Fibroblast of lung (primary cell): ENCODE results near the gene RETN. TPM values are rescaled to one million over a fixed set of nuclear protein-coding genes. Genes with fewer than 3 reads are reported as not detected.

Experiments used
- DNase-seq, 2 donors: peaks; one replicate each; pipeline versions ENCODE4 v3.0.0 to v3.0.0-alpha.2; 2010; ENCODE audit warnings: low read depth in 2 of 2
- H2AFZ ChIP-seq: 2 replicates; pipeline ENCODE4 v1.5.1; 2012; ENCODE audit warnings: low read length, control low read depth, inconsistent platforms
- H3K27ac ChIP-seq: 2 replicates; pipeline ENCODE4 v1.5.1; 2011; ENCODE audit warnings: low read length, control low read depth; ENCODE audit not compliant: insufficient read depth
- H3K27me3 ChIP-seq: 2 replicates; pipeline ENCODE4 v1.5.1; 2011; ENCODE audit warnings: mild to moderate bottlenecking, low read length; ENCODE audit not compliant: control insufficient read depth, insufficient read depth
- H3K36me3 ChIP-seq: 2 replicates; pipeline ENCODE4 v1.5.1; 2011; ENCODE audit warnings: low read length; ENCODE audit not compliant: control insufficient read depth, insufficient read depth
- H3K4me1 ChIP-seq: 2 replicates; pipeline ENCODE4 v1.5.1; 2011; ENCODE audit warnings: low read length; ENCODE audit not compliant: control insufficient read depth, insufficient read depth; ENCODE audit errors: extremely low read depth
- H3K4me2 ChIP-seq: 2 replicates; pipeline ENCODE4 v1.5.1; 2011; ENCODE audit warnings: low read length, control low read depth; ENCODE audit not compliant: insufficient read depth; ENCODE audit errors: extremely low read depth
- H3K4me3 ChIP-seq, 4 experiments: fragments of 200-600 bp in 1 of 4; sonication (generic) in 1 of 4; replicated peaks in 1 of 4; 2 replicates each; pipeline ENCODE4 v1.5.1; 2011 to 2016; ENCODE audit warnings: low read length in 4 of 4, low read depth in 3 of 4, mild to moderate bottlenecking in 3 of 4, control low read depth in 2 of 4, inconsistent platforms in 1 of 4, mixed read lengths in 1 of 4; ENCODE audit not compliant: insufficient read depth in 1 of 4; ENCODE audit errors: control extremely low read depth in 1 of 4
- H3K79me2 ChIP-seq: 2 replicates; pipeline ENCODE4 v1.5.1; 2012; ENCODE audit warnings: mild to moderate bottlenecking, low read length, inconsistent platforms; ENCODE audit not compliant: control insufficient read depth, insufficient read depth
- H3K9ac ChIP-seq: 2 replicates; pipeline ENCODE4 v1.5.1; 2011; ENCODE audit warnings: mild to moderate bottlenecking, low read length, control low read depth; ENCODE audit not compliant: insufficient read depth
- H3K9me3 ChIP-seq: 2 replicates; pipeline ENCODE4 v1.5.1; 2012; ENCODE audit warnings: low read depth, low read length; ENCODE audit not compliant: control insufficient read depth, insufficient read depth
- H4K20me1 ChIP-seq: 2 replicates; pipeline ENCODE4 v1.5.1; 2011; ENCODE audit warnings: low read length; ENCODE audit not compliant: control insufficient read depth, insufficient read depth; ENCODE audit errors: extremely low read depth
- CTCF ChIP-seq, 2 donors: IDR thresholded peaks in 1 of 2; conservative IDR thresholded peaks in 1 of 2; 1 replicate in 1 of 2; 2 replicates in 1 of 2; pipeline ENCODE4 v1.5.1; 2011 to 2012; ENCODE audit warnings: low read length in 2 of 2, control low read depth in 1 of 2, inconsistent platforms in 1 of 2, low read depth in 1 of 2, mild to moderate bottlenecking in 1 of 2
- EZH2 ChIP-seq: IDR thresholded peaks from 2 replicates; pipeline ENCODE4 v1.5.1; 2012; ENCODE audit warnings: low read length, control low read depth, mild to moderate bottlenecking; ENCODE audit errors: missing control alignments
- polyA plus RNA-seq, 2 donors: library from polyadenylated mRNA; depleted of rRNA in 1 of 2; stranded (reverse) in 1 of 2; unstranded in 1 of 2; fragments of >200 nt; gene quantifications; 2 replicates each; pipeline ENCODE4 v1.2.1, GENCODE V29; 2011 to 2012; ENCODE audit warnings: missing spikeins in 1 of 2
- total RNA-seq: library from RNA; depleted of rRNA; stranded (reverse); fragments of >200 nt; gene quantifications from 2 replicates; pipeline ENCODE4 v1.2.1, GENCODE V29; 2014

The RETN gene
- total and polyA plus RNA-seq, 2 donors (not counting 1 experiment from before 2014, with no cell fraction given): not detected

GRCh38 chr19:7625763-7626372 lies 43.0 kb upstream of the RETN start:
- Histone ChIP-seq H3K36me3 (peaks cover 20% of the 10 kb centered on the region), H3K79me2 (peaks cover 45% of the 10 kb centered on the region), H3K27me3 (no peaks in the 10 kb centered on the region), H3K9me3 (no peaks in the 10 kb centered on the region), H3K4me2 (no peak overlapping the region), H3K9ac (no peak overlapping the region), H3K4me3 (no peak overlapping the region), H2AFZ (no peak overlapping the region), H3K27ac (no peak overlapping the region), H3K4me1 (peaks cover 9% of the 10 kb centered on the region), H4K20me1 (no peaks in the 10 kb centered on the region)
- TF ChIP-seq CTCF (conservative IDR thresholded peaks at IDR 0.05 in 1 of 2, IDR thresholded peaks at IDR 0.05 in 1 of 2; ENCODE audit: low read depth in 1 of 2, low read length in 2 of 2) (no peak), EZH2 (no peak)
- no peak for DNase-seq

GRCh38 chr19:7627166-7627565 lies 41.7 kb upstream of the RETN start:
- no peak overlapping the region for H3K4me2 ChIP-seq
- peaks cover 16% of the 10 kb centered on the region for H3K36me3 ChIP-seq
- H4K20me1 ChIP-seq: no peaks in the 10 kb centered on the region
- H3K79me2 ChIP-seq: peaks cover 45% of the 10 kb centered on the region
- H2AFZ ChIP-seq: no peak overlapping the region
- H3K27ac ChIP-seq: no peak overlapping the region
- H3K9me3 ChIP-seq: no peaks in the 10 kb centered on the region
- TF ChIP-seq CTCF (conservative IDR thresholded peaks at IDR 0.05 in 1 of 2, IDR thresholded peaks at IDR 0.05 in 1 of 2; ENCODE audit: low read depth in 1 of 2, low read length in 2 of 2) (no peak), EZH2 (no peak)
- no peak overlapping the region for H3K9ac ChIP-seq
- no peaks in the 10 kb centered on the region for H3K27me3 ChIP-seq
- H3K4me3 ChIP-seq: no peak overlapping the region
- DNase-seq: no peak
- H3K4me1 ChIP-seq: peaks cover 9% of the 10 kb centered on the region

- H3K4me2 ChIP-seq: peak overlapping the region; percentile 99
- no peak for DNase-seq
- H4K20me1 ChIP-seq: no peaks in the 10 kb centered on the region
- no peaks in the 10 kb centered on the region for H3K9me3 ChIP-seq
- H3K4me1 ChIP-seq: peaks cover 9% of the 10 kb centered on the region
- H3K36me3 ChIP-seq: peaks cover 9% of the 10 kb centered on the region
- H2AFZ ChIP-seq: peak overlapping the region; percentile 60
- H3K27ac ChIP-seq: peak overlapping the region; percentile 98
- peak overlapping the region; percentile 97 for H3K9ac ChIP-seq
- no peak for TF ChIP-seq EZH2
- TF ChIP-seq CTCF (conservative IDR thresholded peaks at IDR 0.05 in 1 of 2, IDR thresholded peaks at IDR 0.05 in 1 of 2; ENCODE audit: low read depth in 1 of 2, low read length in 2 of 2): no peak
- peaks cover 45% of the 10 kb centered on the region for H3K79me2 ChIP-seq
- H3K4me3 ChIP-seq: peak overlapping the region; percentile 92 to 100 (median 98)
- no peaks in the 10 kb centered on the region for H3K27me3 ChIP-seq
These were observed 40.1 kb upstream of the RETN start for GRCh38 chr19:7628589-7629311.
